ENCODE data around the gene EIF4G3.

DNA sequence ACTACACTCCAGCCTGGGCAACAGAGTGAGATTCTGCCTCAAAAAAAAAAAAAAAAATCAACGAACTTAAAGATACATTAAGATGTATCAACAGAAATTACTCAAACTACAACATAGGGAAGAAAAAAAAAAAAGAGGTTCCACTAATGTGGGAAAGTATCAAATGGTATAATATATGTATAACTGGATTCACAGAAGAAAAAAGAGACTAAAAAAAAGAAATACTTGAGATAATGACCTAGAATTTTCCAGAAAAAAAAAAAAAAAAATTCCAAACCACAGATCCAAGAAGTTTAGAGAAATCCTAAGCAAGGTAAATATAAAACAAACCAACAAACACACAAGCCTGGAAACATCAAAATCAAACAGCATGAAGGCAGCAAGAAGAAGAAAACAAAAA is 45.5 kb downstream of the EIF4G3 start:
- TF ChIP-seq EZH2 (IDR thresholded peaks at IDR 0.05; ENCODE audit: borderline replicate concordance, low read length) (no peak), CTCF (IDR thresholded peaks at IDR 0.05; ENCODE audit: low read length) (no peak)

Data from OCI-LY1 (cell line).